HG02571 (cell line): ENCODE results near the gene CTBP2.

ENCODE experiments used
- ATAC-seq: cut with Tn5 transposase; IDR thresholded peaks from one replicate; pipeline ENCODE4 v1.9.1; 2021; ENCODE audit warnings: mild to moderate bottlenecking, moderate library complexity; ENCODE audit not compliant: unreplicated experiment

Gene CTBP2

DNA sequence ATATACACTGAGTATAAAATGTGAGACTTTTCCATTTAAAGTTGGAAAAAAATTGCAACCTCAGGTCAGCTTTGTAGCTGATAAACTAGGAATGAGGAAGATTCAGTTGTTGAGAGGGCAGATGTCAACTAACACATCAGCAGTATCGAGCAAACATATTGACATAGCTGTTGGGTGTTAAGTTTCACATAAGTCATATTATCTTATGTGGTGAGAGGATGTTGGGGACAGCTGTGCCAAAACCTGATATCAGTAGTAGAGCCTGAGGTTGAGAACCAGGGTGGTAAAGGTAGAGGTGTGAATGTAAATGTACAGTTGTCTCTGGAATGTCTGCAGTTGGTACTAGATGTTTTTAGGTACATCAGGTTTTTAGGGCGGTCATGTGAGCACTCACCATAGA is 213.4 kb downstream of the CTBP2 start:
- no peak for ATAC-seq

DNA sequence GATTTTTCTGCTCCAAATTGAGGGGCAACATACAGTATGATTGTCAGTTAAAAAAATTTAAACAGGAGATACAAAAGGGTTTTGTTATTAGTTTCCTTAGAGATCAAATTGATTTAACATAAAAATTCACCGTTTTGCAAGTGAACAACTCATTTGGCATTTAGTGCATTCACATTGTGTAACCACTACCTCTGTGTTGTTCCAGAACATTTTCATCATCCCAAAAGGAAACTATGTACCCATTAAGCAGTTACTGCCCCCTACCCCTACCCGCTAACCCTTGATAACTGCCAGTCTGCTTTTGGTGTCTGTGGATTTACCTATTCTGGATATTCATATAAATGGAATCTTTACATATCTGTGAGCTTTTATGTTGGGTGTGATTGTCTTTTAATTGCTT is 215.4 kb downstream of the CTBP2 start:
- ATAC-seq, result no peak

- ATAC-seq, result no peak
Measured at GRCh38 chr10:124943301-124944092, 216.9 kb downstream of the CTBP2 start.

DNA sequence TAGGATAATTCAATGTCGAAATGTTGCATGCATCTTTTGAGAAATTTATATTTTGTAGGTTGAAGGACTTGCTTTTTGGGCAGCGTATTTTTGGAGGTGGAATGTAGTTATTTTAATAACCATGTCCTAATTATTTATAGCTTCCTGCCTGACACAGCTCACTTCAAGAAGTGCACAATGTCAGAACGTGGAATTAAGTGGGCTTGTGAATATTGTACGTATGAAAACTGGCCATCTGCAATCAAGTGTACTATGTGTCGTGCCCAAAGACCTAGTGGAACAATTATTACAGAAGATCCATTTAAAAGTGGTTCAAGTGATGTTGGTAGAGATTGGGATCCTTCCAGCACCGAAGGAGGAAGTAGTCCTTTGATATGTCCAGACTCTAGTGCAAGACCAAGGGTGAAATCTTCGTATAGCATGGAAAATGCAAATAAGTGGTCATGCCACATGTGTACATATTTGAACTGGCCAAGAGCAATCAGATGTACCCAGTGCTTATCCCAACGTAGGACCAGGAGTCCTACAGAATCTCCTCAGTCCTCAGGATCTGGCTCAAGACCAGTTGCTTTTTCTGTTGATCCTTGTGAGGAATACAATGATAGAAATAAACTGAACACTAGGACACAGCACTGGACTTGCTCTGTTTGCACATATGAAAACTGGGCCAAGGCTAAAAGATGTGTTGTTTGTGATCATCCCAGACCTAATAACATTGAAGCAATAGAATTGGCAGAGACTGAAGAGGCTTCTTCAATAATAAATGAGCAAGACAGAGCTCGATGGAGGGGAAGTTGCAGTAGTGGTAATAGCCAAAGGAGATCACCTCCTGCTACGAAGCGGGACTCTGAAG is 217.8 kb downstream of the CTBP2 start:
- ATAC-seq, result no peak

DNA sequence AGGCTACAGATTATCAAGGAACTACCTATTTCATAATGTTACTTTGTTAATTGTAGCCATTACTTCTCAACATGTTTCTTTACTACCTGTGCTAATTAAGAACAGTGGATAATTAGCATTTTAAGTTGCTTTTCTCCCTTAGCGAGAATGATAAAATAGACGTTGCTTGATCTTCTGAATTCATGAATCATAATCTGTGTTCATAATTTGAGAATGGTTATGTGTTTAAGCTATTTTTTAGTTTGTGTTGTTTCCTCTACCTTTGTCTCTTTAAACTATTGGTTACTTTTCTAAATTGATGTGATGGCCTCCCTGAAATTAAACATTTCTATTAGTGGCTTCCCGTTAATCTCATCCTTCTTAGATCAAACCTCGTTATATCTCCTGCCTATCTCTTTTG is 218.5 kb downstream of the CTBP2 start, which contains the start of gene ZRANB1:
Gene ZRANB1, plus strand, starts transcription at position 301 of the 400 bp plus-strand sequence. CDS start 371 bp downstream, outside the sequence.
- ATAC-seq, result no peak

GRCh38 chr10:124939290-124939689 is 221.1 kb downstream of the CTBP2 start:
- no peak for ATAC-seq

- no peak for ATAC-seq
Measured at GRCh38 chr10:124936813-124937212, 223.6 kb downstream of the CTBP2 start.

DNA sequence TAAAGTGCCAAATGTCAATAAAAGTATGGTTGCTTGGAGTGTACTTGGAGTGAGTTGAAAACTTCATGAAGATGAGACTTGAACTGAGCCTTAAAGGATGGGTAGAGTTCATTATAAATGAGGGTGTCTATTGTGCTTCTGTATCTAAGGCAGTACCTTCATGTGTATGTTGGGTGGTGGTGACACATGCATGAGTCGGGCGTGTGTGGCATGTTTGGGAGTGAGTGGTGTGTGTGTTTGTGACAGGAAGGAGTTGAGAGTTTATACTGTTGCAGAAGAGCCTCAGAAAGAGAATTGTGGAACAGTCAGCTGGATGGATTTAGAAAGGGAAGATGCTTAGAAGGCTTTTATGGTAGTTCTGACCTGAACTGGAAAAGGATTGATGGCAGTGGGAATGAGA is 224.4 kb downstream of the CTBP2 start:
- ATAC-seq, result no peak
